Nephron (organoid): ENCODE results near the gene YWHAH.

Experiments
- H3K27ac Mint-ChIP-seq, 3 experiments: 2 replicates each; pipeline ENCODE4 v1.8.0; 2020; ENCODE audit warnings: mixed read lengths in 3 of 3, mild to moderate bottlenecking in 2 of 3, moderate library complexity in 1 of 3
- H3K27me3 Mint-ChIP-seq: 2 replicates; pipeline ENCODE4 v1.8.0; 2021; ENCODE audit warnings: low read depth, mild to moderate bottlenecking, moderate library complexity, mixed read lengths
- H3K36me3 Mint-ChIP-seq: 2 replicates; pipeline ENCODE4 v1.8.0; 2020; ENCODE audit warnings: low read depth, mixed read lengths
- H3K4me1 Mint-ChIP-seq: 2 replicates; pipeline ENCODE4 v1.8.0; 2020; ENCODE audit warnings: mixed read lengths
- H3K4me3 Mint-ChIP-seq, 3 experiments: 2 replicates each; pipeline ENCODE4 v1.8.0; 2020; ENCODE audit warnings: mild to moderate bottlenecking in 3 of 3, mixed read lengths in 3 of 3, moderate library complexity in 2 of 3
- H3K9me3 Mint-ChIP-seq: 2 replicates; pipeline ENCODE4 v1.8.0; 2020; ENCODE audit warnings: mixed read lengths
- CTCF ChIP-seq, 3 experiments: fragments of 200-600 bp; sonication (generic); IDR thresholded peaks; one replicate each; pipeline ENCODE4 v1.5.0; 2021; ENCODE audit warnings: antibody characterized with exemption in 3 of 3; ENCODE audit not compliant: unreplicated experiment in 3 of 3

YWHAH gene

GRCh38 chr22:31945971-31946680, 1.8 kb downstream of the YWHAH start:
- Mint-ChIP-seq H3K9me3 (no peaks in the 10 kb centered on the region), H3K4me1 (peaks cover 9% of the 10 kb centered on the region)

GRCh38 chr22:31947296-31947695, 3.0 kb downstream of the YWHAH start:
- Mint-ChIP-seq H3K4me3 (peak overlapping the region; percentile 58 to 78 (median 77)), H3K9me3 (no peaks in the 10 kb centered on the region), H3K36me3 (peaks cover 36% of the 10 kb centered on the region), H3K4me1 (peaks cover 20% of the 10 kb centered on the region), H3K27me3 (no peaks in the 10 kb centered on the region), H3K27ac (peak overlapping the region; percentile 46 to 79 (median 52))
- TF ChIP-seq CTCF (IDR thresholded peaks at IDR 0.05; ENCODE audit: unreplicated experiment in 3 of 3) = peak; percentile 29 to 43 (median 32)

More at GRCh38 chr22:31945971-31946680, 1.8 kb downstream of the YWHAH start:
- Mint-ChIP-seq H3K27ac (no peak overlapping the region), H3K27me3 (no peaks in the 10 kb centered on the region), H3K36me3 (peaks cover 25% of the 10 kb centered on the region), H3K4me3 (no peak overlapping the region)
- TF ChIP-seq CTCF (IDR thresholded peaks at IDR 0.05; ENCODE audit: unreplicated experiment in 3 of 3) = no peak

GRCh38 chr22:31948002-31948401, 3.7 kb downstream of the YWHAH start:
- peaks cover 27% of the 10 kb centered on the region for H3K4me1 Mint-ChIP-seq
- peaks cover 37% of the 10 kb centered on the region for H3K36me3 Mint-ChIP-seq
- H3K9me3 Mint-ChIP-seq = no peaks in the 10 kb centered on the region
- H3K27ac Mint-ChIP-seq = peak overlapping the region in 1 of 3 experiments; percentile 37
- H3K4me3 Mint-ChIP-seq = no peak overlapping the region
- no peak for TF ChIP-seq CTCF (IDR thresholded peaks at IDR 0.05; ENCODE audit: unreplicated experiment in 3 of 3)
- no peaks in the 10 kb centered on the region for H3K27me3 Mint-ChIP-seq

GRCh38 chr22:31950226-31950625, 5.9 kb downstream of the YWHAH start:
- H3K4me1 Mint-ChIP-seq = peaks cover 47% of the 10 kb centered on the region
- no peak for TF ChIP-seq CTCF (IDR thresholded peaks at IDR 0.05; ENCODE audit: unreplicated experiment in 3 of 3)
- no peaks in the 10 kb centered on the region for H3K27me3 Mint-ChIP-seq
- H3K9me3 Mint-ChIP-seq = no peaks in the 10 kb centered on the region
- H3K36me3 Mint-ChIP-seq = peaks cover 52% of the 10 kb centered on the region
- no peak overlapping the region for H3K27ac Mint-ChIP-seq
- H3K4me3 Mint-ChIP-seq = no peak overlapping the region

- Mint-ChIP-seq H3K27ac (peak overlapping the region in 2 of 3 experiments; percentile 10 to 37), H3K36me3 (peaks cover 62% of the 10 kb centered on the region), H3K4me3 (no peak overlapping the region), H3K27me3 (no peaks in the 10 kb centered on the region), H3K9me3 (no peaks in the 10 kb centered on the region), H3K4me1 (peaks cover 47% of the 10 kb centered on the region)
- no peak for TF ChIP-seq CTCF (IDR thresholded peaks at IDR 0.05; ENCODE audit: unreplicated experiment in 3 of 3)
These were observed 7.1 kb downstream of the YWHAH start for GRCh38 chr22:31951194-31952093.
